ENCODE measurements around the gene TMEM183A.

The TMEM183A gene

DNA sequence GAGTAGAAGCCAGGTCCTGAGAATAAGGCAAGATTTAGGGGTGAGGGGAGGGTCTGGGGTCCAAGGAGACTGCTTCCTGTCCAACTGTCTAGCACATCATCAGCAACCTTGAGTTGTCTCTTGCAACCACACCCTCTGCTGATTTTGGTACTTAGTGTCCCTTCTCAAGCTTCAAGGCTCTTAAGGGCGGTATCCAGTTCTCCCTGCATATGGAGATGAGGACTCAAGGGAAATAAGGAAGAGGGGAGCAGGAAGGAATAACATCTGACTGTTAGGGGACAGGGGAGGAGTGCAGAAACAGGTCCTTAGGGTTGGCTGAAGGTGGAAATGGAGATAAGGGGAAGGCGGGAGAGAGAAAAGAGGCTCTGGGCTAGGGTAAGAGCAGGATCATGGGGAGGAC, 66.3 kb downstream of the TMEM183A start:
- DNase-seq (ENCODE audit: low read depth), result no peak
- TF ChIP-seq CTCF (conservative IDR thresholded peaks at IDR 0.05; ENCODE audit: low read depth, low read length), result no peak
- no peak overlapping the region for H3K4me3 ChIP-seq (ENCODE audit: low read length)
